Immature natural killer cell (primary cell): ENCODE measurements around the gene YWHAQ. TPM values are rescaled to one million over a fixed set of nuclear protein-coding genes. Genes with fewer than 3 reads are reported as not detected.

Experiments
- DNase-seq, 3 donors: peaks; one replicate each; pipeline ENCODE4 v3.0.0; 2022; ENCODE audit warnings: mixed read lengths in 1 of 3
- H3K27ac Mint-ChIP-seq, 6 donors: one replicate each; pipeline ENCODE4 v1.8.0; 2020; ENCODE audit warnings: mixed read lengths in 6 of 6, mild to moderate bottlenecking in 5 of 6, inconsistent platforms in 4 of 6, moderate library complexity in 3 of 6
- H3K27me3 Mint-ChIP-seq, 3 donors: one replicate each; pipeline ENCODE4 v1.8.0; 2020 to 2021; ENCODE audit warnings: low read depth in 3 of 3, mild to moderate bottlenecking in 3 of 3, mixed read lengths in 3 of 3, moderate library complexity in 3 of 3, inconsistent platforms in 1 of 3
- H3K36me3 Mint-ChIP-seq, 3 donors: one replicate each; pipeline ENCODE4 v1.8.0; 2020; ENCODE audit warnings: mixed read lengths in 3 of 3, inconsistent platforms in 2 of 3, mild to moderate bottlenecking in 2 of 3
- H3K4me1 Mint-ChIP-seq, 2 donors: one replicate each; pipeline ENCODE4 v1.8.0; 2020; ENCODE audit warnings: inconsistent platforms in 2 of 2, mild to moderate bottlenecking in 2 of 2, mixed read lengths in 2 of 2, moderate library complexity in 1 of 2
- H3K4me3 Mint-ChIP-seq, 5 donors: one replicate each; pipeline ENCODE4 v1.8.0; 2020; ENCODE audit warnings: mild to moderate bottlenecking in 5 of 5, mixed read lengths in 5 of 5, inconsistent platforms in 3 of 5, moderate library complexity in 3 of 5
- H3K9me3 Mint-ChIP-seq, 6 donors: one replicate each; pipeline ENCODE4 v1.8.0; 2020; ENCODE audit warnings: mild to moderate bottlenecking in 6 of 6, mixed read lengths in 6 of 6, inconsistent platforms in 4 of 6, moderate library complexity in 3 of 6
- polyA plus RNA-seq, 3 donors: library from polyadenylated mRNA; unstranded; fragments of 300-500 nt; fragmentation: Illumina TruSeq; gene quantifications; one replicate each; pipeline ENCODE4 v1.2.3, GENCODE V29; 2021

The YWHAQ gene
- polyA plus RNA-seq, 3 donors from 2014 or later = 406 to 761 (median 479) TPM

DNA sequence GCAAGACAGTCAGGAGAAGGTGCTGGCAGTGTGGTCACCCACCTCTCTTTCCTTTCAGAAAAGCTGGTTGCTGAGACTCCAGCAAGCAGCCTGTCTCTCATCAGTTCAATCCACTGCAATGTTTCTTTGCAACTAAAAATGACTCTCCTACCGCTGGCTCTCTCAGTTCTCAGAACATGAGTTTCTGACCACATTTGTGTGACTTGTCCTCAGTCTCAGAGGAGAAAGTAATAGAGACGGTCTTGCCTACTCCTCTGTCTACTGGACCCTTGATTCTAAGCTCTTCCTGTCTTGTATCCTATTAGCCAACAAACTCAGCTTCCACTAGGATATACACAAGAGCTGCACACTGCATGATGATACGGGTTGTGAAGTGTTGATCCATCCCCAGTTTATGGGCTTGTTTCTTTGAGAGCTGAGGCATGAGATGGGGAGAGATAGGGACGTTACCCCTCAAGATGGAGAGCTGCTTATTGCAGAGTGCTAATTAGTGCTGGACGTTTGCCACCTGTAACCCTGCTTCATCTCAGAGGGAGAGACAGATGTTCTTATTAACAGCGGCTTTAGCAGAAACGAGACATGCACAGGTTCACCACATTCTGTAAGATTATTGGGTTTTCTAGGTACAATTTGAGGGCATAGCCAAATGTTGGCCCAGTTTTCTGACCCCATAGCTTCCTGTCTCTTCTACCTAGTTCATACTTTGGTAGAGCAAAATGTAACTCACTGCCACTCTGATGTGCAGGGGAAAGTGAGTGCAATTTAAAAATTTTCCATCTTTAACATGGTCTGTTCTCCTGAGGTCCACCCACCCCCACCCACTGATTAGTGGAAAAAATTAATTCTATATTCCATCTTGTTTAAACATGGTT, 32.4 kb upstream of the YWHAQ start:
- peaks cover 21 to 22% of the 10 kb centered on the region in 2 donors for H3K4me1 Mint-ChIP-seq
- H3K4me3 Mint-ChIP-seq = peak overlapping the region in 3 of 5 donors; percentile 2 to 63 (median 9)
- peak in 1 of 3 donors; percentile 24 for DNase-seq
- H3K27me3 Mint-ChIP-seq = peaks cover 0 to 2% (median 0%) of the 10 kb centered on the region in 3 donors
- peak overlapping the region; percentile 10 to 94 (median 72) for H3K27ac Mint-ChIP-seq
- no peaks in the 10 kb centered on the region for H3K9me3 Mint-ChIP-seq
- no peaks in the 10 kb centered on the region for H3K36me3 Mint-ChIP-seq

DNA sequence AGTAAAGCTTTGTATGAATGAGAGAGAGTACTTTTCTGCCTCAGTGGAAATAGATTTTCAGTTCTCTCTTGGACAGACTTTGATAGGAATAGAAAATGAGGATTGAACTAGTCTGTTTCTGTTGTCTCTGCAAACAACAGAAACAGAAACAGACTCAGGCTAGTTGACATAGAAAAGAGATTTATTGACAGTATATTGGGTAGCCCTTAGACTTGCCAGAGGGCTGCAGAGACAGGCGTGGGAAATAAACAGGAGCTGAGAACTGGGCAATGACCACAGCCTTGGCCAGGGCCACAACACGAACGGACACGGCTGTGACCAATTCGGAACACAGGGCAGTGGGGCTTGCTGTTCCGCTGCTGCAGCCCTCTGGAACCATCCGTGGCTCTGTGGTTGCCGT, 30.5 kb upstream of the YWHAQ start:
- Mint-ChIP-seq H3K27ac (peak overlapping the region in 3 of 6 donors; percentile 7 to 83 (median 24)), H3K36me3 (no peaks in the 10 kb centered on the region), H3K4me1 (peaks cover 29 to 42% of the 10 kb centered on the region in 2 donors), H3K4me3 (no peak overlapping the region), H3K9me3 (no peaks in the 10 kb centered on the region), H3K27me3 (peaks cover under 1 to 2% (median 2%) of the 10 kb centered on the region in 3 donors)
- DNase-seq = no peak

DNA sequence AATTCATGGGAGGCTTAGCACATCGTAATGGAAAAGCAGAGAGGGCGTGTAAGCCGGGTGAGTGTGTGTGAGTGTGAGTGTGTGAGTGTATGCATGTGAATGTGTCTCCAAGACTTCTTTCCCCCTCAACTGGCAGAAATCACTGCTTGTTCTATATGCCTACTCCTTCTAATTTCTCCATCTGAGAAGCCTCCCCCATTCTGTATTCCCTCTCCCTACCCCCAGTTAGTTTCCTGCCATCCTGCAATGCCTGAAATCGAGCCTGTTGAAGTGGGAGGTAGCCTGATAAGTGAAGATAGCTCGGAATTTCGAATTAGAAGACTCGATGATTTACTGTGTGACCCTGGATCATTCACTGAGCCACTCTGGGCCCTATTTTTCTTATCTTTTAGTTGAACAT, 30.0 kb upstream of the YWHAQ start:
- H3K9me3 Mint-ChIP-seq = no peaks in the 10 kb centered on the region
- H3K4me1 Mint-ChIP-seq = peaks cover 34 to 47% of the 10 kb centered on the region in 2 donors
- DNase-seq = no peak
- H3K27ac Mint-ChIP-seq = peak overlapping the region in 1 of 6 donors; percentile 24
- peaks cover 3 to 6% (median 4%) of the 10 kb centered on the region in 3 donors for H3K27me3 Mint-ChIP-seq
- no peak overlapping the region for H3K4me3 Mint-ChIP-seq
- no peaks in the 10 kb centered on the region for H3K36me3 Mint-ChIP-seq

DNA sequence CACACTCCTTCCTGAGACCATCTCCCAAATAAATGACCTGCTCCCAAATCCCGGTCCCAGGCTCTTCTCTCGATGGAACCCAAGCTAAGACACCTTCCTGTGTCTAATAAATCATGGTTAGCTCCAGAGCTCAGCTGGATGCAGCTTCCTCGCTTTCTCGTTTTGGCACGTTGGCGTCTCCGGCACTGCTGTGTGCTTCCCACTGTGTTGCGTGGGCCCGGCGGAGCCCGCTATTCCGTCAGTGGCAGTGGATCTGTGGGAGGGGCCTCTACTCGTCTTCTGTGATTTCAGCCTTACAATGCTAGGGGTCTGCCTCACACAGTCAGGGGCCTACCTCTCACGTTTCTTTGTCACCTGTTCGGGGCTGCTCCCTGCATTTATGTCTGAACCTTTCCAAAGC, 29.4 kb upstream of the YWHAQ start:
- H3K27me3 Mint-ChIP-seq = peaks cover 3 to 6% (median 4%) of the 10 kb centered on the region in 3 donors
- no peaks in the 10 kb centered on the region for H3K9me3 Mint-ChIP-seq
- no peak for DNase-seq
- no peak overlapping the region for H3K27ac Mint-ChIP-seq
- H3K36me3 Mint-ChIP-seq = no peaks in the 10 kb centered on the region
- H3K4me3 Mint-ChIP-seq = no peak overlapping the region
- peaks cover 40 to 53% of the 10 kb centered on the region in 2 donors for H3K4me1 Mint-ChIP-seq

DNA sequence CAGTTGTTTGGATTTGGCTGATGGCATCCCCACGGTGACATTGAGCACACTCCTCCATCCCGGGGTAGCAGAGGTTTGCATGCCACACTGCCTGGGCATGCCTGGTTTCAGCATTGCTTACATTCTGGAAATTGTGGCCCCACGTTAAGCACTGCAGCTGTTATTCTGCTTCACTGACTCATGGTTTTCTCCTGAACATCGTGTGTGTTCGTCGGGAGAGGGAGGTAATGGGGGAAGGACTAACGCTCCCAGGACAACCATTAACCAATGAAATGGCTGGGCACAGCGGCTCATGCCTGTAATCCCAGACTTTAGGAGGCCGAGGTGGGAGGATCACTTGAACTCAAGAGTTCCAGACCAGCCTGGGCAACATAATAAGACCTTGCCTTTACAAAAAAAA, 28.2 kb upstream of the YWHAQ start:
- Mint-ChIP-seq H3K4me1 (peaks cover 43 to 53% of the 10 kb centered on the region in 2 donors), H3K27me3 (peaks cover 3 to 6% (median 4%) of the 10 kb centered on the region in 3 donors), H3K9me3 (no peaks in the 10 kb centered on the region), H3K36me3 (no peaks in the 10 kb centered on the region), H3K27ac (peak overlapping the region in 2 of 6 donors; percentile 35 to 51), H3K4me3 (no peak overlapping the region)
- no peak for DNase-seq

DNA sequence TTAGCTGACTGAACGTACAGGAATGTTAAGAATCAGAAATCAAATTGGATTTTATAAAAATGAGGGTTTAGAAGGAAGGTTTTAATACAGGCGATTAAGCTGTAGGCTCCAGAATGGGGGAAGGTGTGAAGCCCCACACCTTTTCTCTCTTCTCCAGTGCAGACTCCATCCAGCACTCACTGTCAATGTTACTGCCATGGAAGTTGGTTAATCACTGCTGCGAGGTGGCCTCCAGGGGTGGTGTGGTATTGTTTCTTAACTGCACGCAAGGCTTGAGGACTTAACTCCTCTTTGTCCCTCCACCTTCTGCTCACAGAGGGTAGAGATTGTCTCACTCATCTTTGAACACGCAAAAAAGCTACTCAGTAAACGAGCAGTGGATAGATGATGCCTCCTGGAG, 26.9 kb upstream of the YWHAQ start:
- peak overlapping the region in 2 of 5 donors; percentile 19 to 62 for H3K4me3 Mint-ChIP-seq
- H3K27me3 Mint-ChIP-seq = peaks cover 3 to 6% (median 4%) of the 10 kb centered on the region in 3 donors
- DNase-seq = no peak
- peaks cover 32 to 41% of the 10 kb centered on the region in 2 donors for H3K4me1 Mint-ChIP-seq
- H3K9me3 Mint-ChIP-seq = no peaks in the 10 kb centered on the region
- H3K36me3 Mint-ChIP-seq = no peaks in the 10 kb centered on the region
- peak overlapping the region in 5 of 6 donors; percentile 7 to 79 (median 63) for H3K27ac Mint-ChIP-seq

DNA sequence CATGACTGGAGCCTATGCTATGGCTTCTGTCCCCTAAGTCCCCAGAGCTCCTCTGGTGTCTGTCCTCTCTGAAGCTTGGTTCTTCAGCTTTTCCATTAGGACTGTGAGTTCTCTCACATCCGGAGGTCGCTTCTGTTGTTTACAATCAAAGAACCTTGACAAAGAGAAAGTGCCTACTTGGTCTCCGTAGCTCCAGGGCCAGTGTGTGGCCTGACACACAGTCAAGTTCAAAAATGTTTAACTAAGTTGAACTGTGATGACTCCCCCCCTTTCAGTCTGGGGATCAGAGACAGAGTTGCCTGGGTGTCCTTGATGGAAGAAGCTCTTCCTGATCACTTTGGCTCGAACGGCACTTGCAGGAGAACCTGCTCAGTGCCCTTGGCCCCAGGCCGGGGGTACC, 26.3 kb upstream of the YWHAQ start:
- no peak for DNase-seq
- H3K27ac Mint-ChIP-seq = peak overlapping the region in 4 of 6 donors; percentile 24 to 92 (median 82)
- peak overlapping the region in 3 of 5 donors; percentile 10 to 75 (median 27) for H3K4me3 Mint-ChIP-seq
- H3K4me1 Mint-ChIP-seq = peaks cover 30 to 38% of the 10 kb centered on the region in 2 donors
- peaks cover 0 to 2% (median 0%) of the 10 kb centered on the region in 3 donors for H3K36me3 Mint-ChIP-seq
- peaks cover 3 to 6% (median 4%) of the 10 kb centered on the region in 3 donors for H3K27me3 Mint-ChIP-seq
- H3K9me3 Mint-ChIP-seq = no peaks in the 10 kb centered on the region

DNA sequence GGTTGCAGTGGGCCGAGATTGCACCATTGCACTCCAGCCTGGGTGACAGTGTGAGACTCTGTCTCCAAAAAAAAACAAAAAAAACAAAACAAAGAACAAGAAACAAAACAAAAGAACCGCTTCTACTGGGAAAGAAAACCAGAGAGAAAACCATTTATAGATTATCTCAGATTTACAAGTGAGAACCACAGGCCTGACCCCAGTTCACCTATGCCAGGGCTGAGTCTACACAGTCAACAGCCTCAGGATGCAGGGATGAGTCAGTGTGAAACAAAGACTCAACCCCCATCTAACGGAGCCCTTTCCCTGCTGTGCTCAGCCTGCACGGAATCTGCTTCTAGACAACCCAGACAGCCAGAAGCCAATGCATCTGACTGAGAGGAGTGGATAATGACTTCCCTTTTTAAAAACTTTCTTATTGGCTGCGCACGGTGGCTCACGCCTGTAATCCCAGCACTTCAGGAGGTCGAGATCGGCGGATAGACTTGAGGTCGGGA, 25.5 kb upstream of the YWHAQ start:
- peak overlapping the region; percentile 56 to 75 (median 67) for H3K4me3 Mint-ChIP-seq
- peaks cover 3 to 6% (median 4%) of the 10 kb centered on the region in 3 donors for H3K27me3 Mint-ChIP-seq
- H3K36me3 Mint-ChIP-seq = peaks cover 0 to 4% (median 0%) of the 10 kb centered on the region in 3 donors
- peak; percentile 64 to 76 (median 67) for DNase-seq
- peaks cover 28 to 38% of the 10 kb centered on the region in 2 donors for H3K4me1 Mint-ChIP-seq
- H3K27ac Mint-ChIP-seq = peak overlapping the region; percentile 58 to 92 (median 86)
- H3K9me3 Mint-ChIP-seq = no peaks in the 10 kb centered on the region

DNA sequence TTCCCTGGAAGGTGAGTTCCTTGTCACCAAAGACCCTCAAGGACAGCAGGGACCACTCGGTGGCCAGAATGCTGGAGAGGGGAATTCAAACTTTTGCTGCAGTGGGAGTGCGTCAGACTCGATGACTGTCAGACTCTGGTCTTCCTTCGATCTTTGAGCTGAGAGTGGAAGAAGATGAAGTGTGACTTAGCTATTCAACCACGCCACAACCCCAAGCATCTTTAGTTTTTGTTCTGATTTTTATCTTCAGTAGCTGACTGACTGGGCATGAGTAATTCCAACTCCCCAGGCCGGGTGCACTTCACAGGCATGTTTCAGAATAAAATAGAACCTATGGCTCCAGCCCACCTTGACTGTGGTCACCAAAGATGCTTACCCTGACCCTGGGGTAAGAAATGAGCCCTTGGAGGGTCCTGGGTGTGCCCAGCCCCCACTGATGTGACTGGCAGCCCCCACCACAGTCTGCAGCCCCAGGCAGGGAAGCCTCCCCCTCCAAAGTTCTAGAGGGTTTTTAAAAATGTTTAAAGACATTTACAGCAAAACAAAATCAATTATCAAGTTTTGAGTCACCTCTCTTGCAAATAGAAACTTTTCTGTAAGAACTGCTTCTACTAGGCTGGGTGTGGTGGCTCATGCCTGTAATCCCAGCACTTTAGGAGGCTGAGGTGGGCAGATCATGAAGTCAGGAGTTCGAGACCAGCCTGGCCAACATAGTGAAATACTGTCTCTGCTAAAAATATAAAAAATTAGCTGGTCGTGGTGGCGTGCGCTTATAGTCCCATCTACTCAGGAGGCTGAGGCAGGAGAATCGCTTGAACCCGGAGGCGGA, 24.9 kb upstream of the YWHAQ start:
- Mint-ChIP-seq H3K27ac (peak overlapping the region; percentile 79 to 92 (median 86)), H3K4me3 (peak overlapping the region; percentile 56 to 75 (median 67)), H3K27me3 (peaks cover 3 to 6% (median 4%) of the 10 kb centered on the region in 3 donors), H3K4me1 (peaks cover 31 to 44% of the 10 kb centered on the region in 2 donors), H3K9me3 (no peaks in the 10 kb centered on the region), H3K36me3 (peaks cover 0 to 4% (median 0%) of the 10 kb centered on the region in 3 donors)
- DNase-seq = peak in 2 of 3 donors; percentile 24 to 42

DNA sequence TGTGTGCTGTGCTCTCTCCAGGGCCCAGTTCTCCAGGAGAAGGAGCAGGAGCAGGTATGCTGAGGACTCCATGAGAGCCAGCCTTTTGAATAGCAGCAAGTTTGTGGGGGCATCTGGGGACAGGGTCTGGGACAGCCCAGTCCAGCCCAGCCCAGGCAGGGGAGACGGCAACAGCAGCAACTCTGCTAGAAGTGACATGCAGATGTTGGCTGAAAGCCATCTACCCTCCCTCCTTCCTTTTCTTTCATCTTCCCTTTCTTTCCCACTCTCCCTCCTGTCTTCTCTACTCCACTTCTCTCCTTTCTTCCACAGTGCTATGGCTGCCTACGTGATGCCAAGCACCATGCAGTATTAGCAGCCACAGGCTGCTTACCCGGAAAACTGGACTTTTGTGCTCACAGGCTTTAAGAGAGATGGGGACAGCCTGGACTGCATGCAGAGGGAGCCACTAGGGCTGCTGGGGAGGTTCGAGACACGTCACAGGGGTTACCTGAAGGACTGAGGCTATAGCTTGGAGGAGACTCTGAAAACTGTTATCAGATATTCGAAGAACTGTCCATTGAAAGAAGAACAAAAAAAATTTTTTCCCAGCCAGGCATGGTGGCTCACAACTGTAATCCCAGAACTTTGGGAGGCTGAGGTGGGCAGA, 23.8 kb upstream of the YWHAQ start:
- no peak for DNase-seq
- Mint-ChIP-seq H3K27me3 (peaks cover 3 to 6% (median 4%) of the 10 kb centered on the region in 3 donors), H3K4me1 (peaks cover 38 to 55% of the 10 kb centered on the region in 2 donors), H3K27ac (peak overlapping the region in 3 of 6 donors; percentile 4 to 62 (median 40)), H3K9me3 (no peaks in the 10 kb centered on the region), H3K36me3 (peaks cover 0 to 4% (median 0%) of the 10 kb centered on the region in 3 donors), H3K4me3 (peak overlapping the region in 2 of 5 donors; percentile 7 to 44)

DNA sequence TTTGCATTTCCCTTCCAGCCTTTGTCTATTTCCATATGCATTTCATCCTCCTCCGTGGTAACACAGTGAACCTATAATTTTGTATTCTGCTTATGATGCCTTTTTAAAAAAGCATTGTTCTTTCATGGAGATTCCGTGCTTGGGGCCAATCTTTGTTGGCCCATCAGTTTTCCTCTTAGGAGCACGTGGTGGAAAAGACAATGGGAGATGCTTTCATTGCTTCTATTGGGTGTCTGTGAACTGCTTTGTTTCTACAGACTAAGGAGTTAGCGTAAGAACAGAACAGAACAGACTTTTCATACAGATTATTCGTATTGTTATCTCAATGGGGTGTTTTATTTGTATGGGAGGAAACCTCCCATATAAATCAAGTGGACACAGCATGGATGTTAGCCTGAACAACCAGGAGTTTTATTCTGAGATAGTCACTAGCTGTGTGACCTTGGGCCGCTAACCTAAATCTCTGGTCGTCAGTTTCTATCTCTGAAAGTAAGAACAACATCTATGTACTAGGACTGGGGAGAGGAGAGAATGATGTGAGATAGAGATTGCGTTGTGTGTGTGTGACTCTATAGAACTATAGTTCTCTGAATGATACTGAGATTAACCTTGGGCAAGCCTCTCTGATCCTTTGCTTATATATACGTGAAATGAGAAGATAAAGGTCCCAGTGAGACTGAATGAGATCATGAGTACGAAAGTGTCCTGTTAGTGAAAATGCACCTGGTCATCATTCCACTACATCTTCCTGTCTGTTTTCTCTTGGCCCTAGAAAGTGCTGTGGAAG, 22.9 kb upstream of the YWHAQ start:
- peak overlapping the region in 1 of 6 donors; percentile 24 for H3K27ac Mint-ChIP-seq
- no peaks in the 10 kb centered on the region for H3K9me3 Mint-ChIP-seq
- H3K4me3 Mint-ChIP-seq = no peak overlapping the region
- H3K27me3 Mint-ChIP-seq = peaks cover 3 to 6% (median 4%) of the 10 kb centered on the region in 3 donors
- no peak for DNase-seq
- H3K36me3 Mint-ChIP-seq = peaks cover 0 to 4% (median 0%) of the 10 kb centered on the region in 3 donors
- peaks cover 43 to 62% of the 10 kb centered on the region in 2 donors for H3K4me1 Mint-ChIP-seq

DNA sequence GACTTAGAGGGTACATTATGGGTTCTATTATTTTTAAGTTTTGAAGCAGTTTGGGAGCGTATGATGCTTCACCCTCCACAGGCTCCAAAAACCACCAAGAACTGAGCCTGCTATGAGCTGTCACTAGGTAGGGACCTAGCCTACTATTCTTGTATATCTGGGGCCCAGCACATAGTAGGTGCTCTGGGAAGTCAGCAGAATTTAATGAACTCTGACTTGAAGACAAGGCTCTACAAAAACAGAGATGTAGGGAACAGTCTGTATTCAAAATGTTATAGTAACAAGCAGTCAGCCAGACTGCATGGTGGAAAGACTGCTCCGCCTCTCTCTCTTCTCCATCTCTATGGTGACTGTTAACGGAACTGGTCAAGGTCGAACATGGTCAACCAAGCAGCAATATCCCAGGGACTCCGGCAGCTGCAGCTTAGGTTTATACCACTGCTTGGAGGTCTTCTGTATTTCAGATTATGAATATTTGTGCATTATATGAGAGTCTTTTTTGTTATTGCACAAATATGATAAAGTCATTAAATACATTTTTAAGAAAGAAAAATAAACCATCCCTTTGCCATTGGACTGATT, 22.2 kb upstream of the YWHAQ start:
- Mint-ChIP-seq H3K4me3 (no peak overlapping the region), H3K27me3 (peaks cover 3 to 6% (median 5%) of the 10 kb centered on the region in 3 donors), H3K4me1 (peaks cover 44 to 62% of the 10 kb centered on the region in 2 donors), H3K9me3 (no peaks in the 10 kb centered on the region), H3K36me3 (peaks cover 0 to 4% (median 0%) of the 10 kb centered on the region in 3 donors), H3K27ac (no peak overlapping the region)
- no peak for DNase-seq
